ENCODE data around the gene SVIP. TPM values are rescaled to one million over a fixed set of nuclear protein-coding genes. Genes with fewer than 3 reads are reported as not detected.

The SVIP gene
- total RNA-seq, 1 donor from 2014 or later: 15.7 TPM

- peak; percentile 90 for DNase-seq
Measured at GRCh38 chr11:22792497-22792896, 37.1 kb downstream of the SVIP start.

GRCh38 chr11:22787551-22788162 lies 41.9 kb downstream of the SVIP start:
- peak; percentile 70 for DNase-seq

- no peak for DNase-seq
Measured at GRCh38 chr11:22787055-22787454, 42.5 kb downstream of the SVIP start.

GRCh38 chr11:22786475-22786874 lies 43.1 kb downstream of the SVIP start:
- DNase-seq: no peak

GRCh38 chr11:22785251-22785650 lies 44.4 kb downstream of the SVIP start:
- DNase-seq: peak; percentile 86

- no peak for DNase-seq
Measured at GRCh38 chr11:22780952-22781593, 48.5 kb downstream of the SVIP start.

GRCh38 chr11:22779850-22780249 lies 49.8 kb downstream of the SVIP start:
- no peak for DNase-seq

GRCh38 chr11:22778642-22779041 lies 51.0 kb downstream of the SVIP start:
- DNase-seq: peak; percentile 23

GRCh38 chr11:22775248-22775647 lies 54.4 kb downstream of the SVIP start:
- DNase-seq: no peak

- DNase-seq: no peak
Measured at GRCh38 chr11:22774716-22775115, 54.9 kb downstream of the SVIP start.

- DNase-seq: no peak
Measured at GRCh38 chr11:22769081-22769480, 60.5 kb downstream of the SVIP start.

Other genes starting within 250 kb of the SVIP start
- gene FANCF, start 204.0 kb downstream of the SVIP start, total RNA-seq: 10.6 and 10.7 TPM in 2 replicates
- gene GAS2, start 163.2 kb downstream of the SVIP start, total RNA-seq: 0.56 and 1.7 TPM in 2 replicates
- not detected in 2 replicates for gene CCDC179, start 30.7 kb upstream of the SVIP start, total RNA-seq

Data from dermis blood vessel endothelial cell (primary cell).